Measurements from ENCODE around the gene AGO3. TPM values are rescaled to one million over a fixed set of nuclear protein-coding genes. Genes with fewer than 3 reads are reported as not detected.

The AGO3 gene
- total and polyA plus RNA-seq, 10 of the 15 experiments (the other 5 are each of a cell fraction or from before 2014, with no cell fraction given) = 3.9 to 35.2 (median 12.5) TPM

- H2AFZ ChIP-seq (ENCODE audit: control insufficient read depth, low read depth, low read length) = no peak overlapping the region
- in situ Hi-C loops (cut with MboI) (no loop called here), intact Hi-C loops (cut with micrococcal nuclease; ENCODE audit: unreplicated experiment) (no loop called here)
- H3K9me3 ChIP-seq (replicated peaks; ENCODE audit: control insufficient read depth, insufficient read depth, low read length) = no peaks in the 10 kb centered on the region
- peaks cover 11% of the 10 kb centered on the region for H3K4me1 ChIP-seq (ENCODE audit: control insufficient read depth, insufficient read depth, low read length)
- H4K20me1 ChIP-seq (ENCODE audit: control insufficient read depth, insufficient read depth) = no peaks in the 10 kb centered on the region; the same call in 1 of the 2 replicates
- TF ChIP-seq ZNF274 (IDR thresholded peaks at IDR 0.05; ENCODE audit: insufficient read depth, insufficient read length) = no peak
- H3K27me3 ChIP-seq (replicated peaks in 1 of 2; ENCODE audit: control insufficient read depth in 2 of 2, insufficient read depth in 2 of 2, low read length in 1 of 2) = peaks cover 0 to 7% of the 10 kb centered on the region in 2 experiments; a peak in 3 of 4 replicates
- H3K27ac ChIP-seq (ENCODE audit: control insufficient read depth, insufficient read depth) = no peak overlapping the region
- ChIA-PET POLR2A (no interaction called here), SMC1A (ENCODE audit: uncharacterized antibody, unreplicated experiment) (interaction anchor here (1.2 kb wide), 1 partner anchor 24 kb away, joined by 3 read pairs; no protein-coding TSS in a partner anchor), RAD21 (ENCODE audit: unreplicated experiment) (interaction anchor here (0.6 kb wide), 1 partner anchor 166 kb away, joined by 3 read pairs; no protein-coding TSS in a partner anchor), CTCF (interaction anchor here (1.6 to 1.9 kb wide), 2 partner anchors 16 to 17 kb away, joined by 3 to 8 read pairs; no protein-coding TSS in a partner anchor)
- H3K4me2 ChIP-seq (ENCODE audit: control insufficient read depth, insufficient read depth) = no peak overlapping the region
- no peak overlapping the region for H3K4me3 ChIP-seq
- no peaks in the 10 kb centered on the region for H3K36me3 ChIP-seq (ENCODE audit: control insufficient read depth in 2 of 2, insufficient read depth in 2 of 2, low read length in 1 of 2)
- 38% methylated on average over 9 of the region's 9 CpGs for WGBS (ENCODE audit: insufficient coverage, insufficient replicate concordance, low lambda C conversion rate, missing lambda C conversion rate)
- no TSS peak for BruUV-seq (replicated peaks)
- DNase-seq (ENCODE audit: low read depth, low spot score) = no peak
- no peak for ATAC-seq
- FAIRE-seq = no peak
- H3K79me2 ChIP-seq (ENCODE audit: control insufficient read depth, insufficient read depth, low read length) = no peaks in the 10 kb centered on the region
- H3K9ac ChIP-seq (ENCODE audit: control insufficient read depth, insufficient read depth, low read length) = no peak overlapping the region
These were observed 188.6 kb downstream of the AGO3 start for GRCh38 chr1:36119456-36119855.

Other genes with a start within 250 kb of the AGO3 start
Only the 7 nearest of the 9 such genes appear.
- 11.5 and 11.7 TPM in 2 replicates for gene C1orf216, start 212.2 kb upstream of the AGO3 start, total RNA-seq (2014; rRNA removed)
- gene C1orf216, start 212.2 kb upstream of the AGO3 start, total RNA-seq (2014; rRNA removed; fragmentation: Illumina TruSeq; extraction: Trizol) = 9.3 TPM in 2 replicates
- 14.7 and 15.7 TPM in 2 replicates for gene C1orf216, start 212.2 kb upstream of the AGO3 start, total RNA-seq (2021)
- 14.4 and 17.2 TPM in 2 replicates for gene C1orf216, start 212.2 kb upstream of the AGO3 start, polyA plus RNA-seq (2011; rRNA removed)
- gene C1orf216, start 212.2 kb upstream of the AGO3 start, polyA plus RNA-seq (2014; fragmentation: Illumina TruSeq; extraction: Trizol) = 7.8 and 9.2 TPM in 2 replicates
- 1 to 10 TPM; 2.9 to 7.0 TPM for gene C1orf216, start 212.2 kb upstream of the AGO3 start, polyA plus RNA-seq (2014; fragmentation: Nextera tagmentation; extraction: Ambion mirVana)
- gene C1orf216, start 212.2 kb upstream of the AGO3 start, polyA plus RNA-seq (2014; rRNA removed) = 16.9 and 17.4 TPM in 2 replicates
- 10 to 100 TPM; 11.2 to 13.4 TPM for gene C1orf216, start 212.2 kb upstream of the AGO3 start, polyA plus RNA-seq (2016; fragmentation: Nextera tagmentation; extraction: Ambion mirVana)
- gene CLSPN, start 161.1 kb upstream of the AGO3 start, total RNA-seq (2014; rRNA removed) = 26.0 and 31.3 TPM in 2 replicates
- 45.3 and 46.8 TPM in 2 replicates for gene CLSPN, start 161.1 kb upstream of the AGO3 start, total RNA-seq (2014; rRNA removed; fragmentation: Illumina TruSeq; extraction: Trizol)
- gene CLSPN, start 161.1 kb upstream of the AGO3 start, total RNA-seq (2021) = 30.7 and 34.6 TPM in 2 replicates
- 16.0 and 22.4 TPM in 2 replicates for gene CLSPN, start 161.1 kb upstream of the AGO3 start, polyA plus RNA-seq (2011; rRNA removed)
- 39.8 and 42.9 TPM in 2 replicates for gene CLSPN, start 161.1 kb upstream of the AGO3 start, polyA plus RNA-seq (2014; fragmentation: Illumina TruSeq; extraction: Trizol)
- gene CLSPN, start 161.1 kb upstream of the AGO3 start, polyA plus RNA-seq (2014; fragmentation: Nextera tagmentation; extraction: Ambion mirVana) = 10 to 100 TPM; 13.9 to 16.6 TPM
- 18.9 and 24.0 TPM in 2 replicates for gene CLSPN, start 161.1 kb upstream of the AGO3 start, polyA plus RNA-seq (2014; rRNA removed)
- 10 to 100 TPM; 21.0 to 21.1 TPM for gene CLSPN, start 161.1 kb upstream of the AGO3 start, polyA plus RNA-seq (2016; fragmentation: Nextera tagmentation; extraction: Ambion mirVana)
- gene AGO4, start 123.1 kb upstream of the AGO3 start, total RNA-seq (2014; rRNA removed) = 5.6 and 8.4 TPM in 2 replicates
- gene AGO4, start 123.1 kb upstream of the AGO3 start, total RNA-seq (2014; rRNA removed; fragmentation: Illumina TruSeq; extraction: Trizol) = 6.0 and 6.9 TPM in 2 replicates
- 5.0 and 7.9 TPM in 2 replicates for gene AGO4, start 123.1 kb upstream of the AGO3 start, total RNA-seq (2021)
- 2.3 and 2.4 TPM in 2 replicates for gene AGO4, start 123.1 kb upstream of the AGO3 start, polyA plus RNA-seq (2011; rRNA removed)
- gene AGO4, start 123.1 kb upstream of the AGO3 start, polyA plus RNA-seq (2014; fragmentation: Illumina TruSeq; extraction: Trizol) = 5.9 and 7.7 TPM in 2 replicates
- gene AGO4, start 123.1 kb upstream of the AGO3 start, polyA plus RNA-seq (2014; fragmentation: Nextera tagmentation; extraction: Ambion mirVana) = 1 to 10 TPM; 1.2 to 1.4 TPM
- gene AGO4, start 123.1 kb upstream of the AGO3 start, polyA plus RNA-seq (2014; rRNA removed) = 4.0 and 4.1 TPM in 2 replicates
- 1 to 10 TPM; 1.5 to 1.6 TPM for gene AGO4, start 123.1 kb upstream of the AGO3 start, polyA plus RNA-seq (2016; fragmentation: Nextera tagmentation; extraction: Ambion mirVana)
- 7.0 and 7.8 TPM in 2 replicates for gene AGO1, start 47.9 kb upstream of the AGO3 start, total RNA-seq (2014; rRNA removed)
- 7.8 TPM in 2 replicates for gene AGO1, start 47.9 kb upstream of the AGO3 start, total RNA-seq (2014; rRNA removed; fragmentation: Illumina TruSeq; extraction: Trizol)
- gene AGO1, start 47.9 kb upstream of the AGO3 start, total RNA-seq (2021) = 24.0 and 24.2 TPM in 2 replicates
- 8.2 and 14.5 TPM in 2 replicates for gene AGO1, start 47.9 kb upstream of the AGO3 start, polyA plus RNA-seq (2011; rRNA removed)
- 9.7 and 11.8 TPM in 2 replicates for gene AGO1, start 47.9 kb upstream of the AGO3 start, polyA plus RNA-seq (2014; fragmentation: Illumina TruSeq; extraction: Trizol)
- 1 to 10 TPM; 1.8 to 3.3 TPM for gene AGO1, start 47.9 kb upstream of the AGO3 start, polyA plus RNA-seq (2014; fragmentation: Nextera tagmentation; extraction: Ambion mirVana)
- gene AGO1, start 47.9 kb upstream of the AGO3 start, polyA plus RNA-seq (2014; rRNA removed) = 9.8 and 10.2 TPM in 2 replicates
- gene AGO1, start 47.9 kb upstream of the AGO3 start, polyA plus RNA-seq (2016; fragmentation: Nextera tagmentation; extraction: Ambion mirVana) = 1 to 10 TPM; 7.7 to 8.4 TPM
- gene TEKT2, start 153.0 kb downstream of the AGO3 start, total RNA-seq (2014; rRNA removed) = not detected in 2 replicates
- gene TEKT2, start 153.0 kb downstream of the AGO3 start, total RNA-seq (2014; rRNA removed; fragmentation: Illumina TruSeq; extraction: Trizol) = not detected in 2 replicates
- gene TEKT2, start 153.0 kb downstream of the AGO3 start, total RNA-seq (2021) = not detected in 2 replicates
- gene TEKT2, start 153.0 kb downstream of the AGO3 start, polyA plus RNA-seq (2011; rRNA removed) = 0.07 TPM in 1 of 2 replicates, not detected in the other
- gene TEKT2, start 153.0 kb downstream of the AGO3 start, polyA plus RNA-seq (2014; fragmentation: Illumina TruSeq; extraction: Trizol) = not detected in 2 replicates
- gene TEKT2, start 153.0 kb downstream of the AGO3 start, polyA plus RNA-seq (2014; fragmentation: Nextera tagmentation; extraction: Ambion mirVana) = not detected
- not detected in 2 replicates for gene TEKT2, start 153.0 kb downstream of the AGO3 start, polyA plus RNA-seq (2014; rRNA removed)
- under 1 TPM in 1 of 2 experiments, not detected in 1; 0.13 TPM for gene TEKT2, start 153.0 kb downstream of the AGO3 start, polyA plus RNA-seq (2016; fragmentation: Nextera tagmentation; extraction: Ambion mirVana)
- 49.2 and 52.1 TPM in 2 replicates for gene ADPRS, start 157.8 kb downstream of the AGO3 start, total RNA-seq (2014; rRNA removed)
- gene ADPRS, start 157.8 kb downstream of the AGO3 start, total RNA-seq (2014; rRNA removed; fragmentation: Illumina TruSeq; extraction: Trizol) = 22.7 and 25.2 TPM in 2 replicates
- gene ADPRS, start 157.8 kb downstream of the AGO3 start, total RNA-seq (2021) = 35.7 and 37.3 TPM in 2 replicates
- gene ADPRS, start 157.8 kb downstream of the AGO3 start, polyA plus RNA-seq (2011; rRNA removed) = 36.5 and 57.6 TPM in 2 replicates
- 14.2 and 23.8 TPM in 2 replicates for gene ADPRS, start 157.8 kb downstream of the AGO3 start, polyA plus RNA-seq (2014; fragmentation: Illumina TruSeq; extraction: Trizol)
- gene ADPRS, start 157.8 kb downstream of the AGO3 start, polyA plus RNA-seq (2014; fragmentation: Nextera tagmentation; extraction: Ambion mirVana) = 10 to 100 TPM in 1 of 2 experiments, 1 to 10 TPM in 1; 7.6 to 12.1 TPM
- 40.8 and 44.3 TPM in 2 replicates for gene ADPRS, start 157.8 kb downstream of the AGO3 start, polyA plus RNA-seq (2014; rRNA removed)
- 10 to 100 TPM; 48.7 to 57.5 TPM for gene ADPRS, start 157.8 kb downstream of the AGO3 start, polyA plus RNA-seq (2016; fragmentation: Nextera tagmentation; extraction: Ambion mirVana)
- 0.05 TPM in 1 of 2 replicates, not detected in the other for gene COL8A2, start 194.1 kb downstream of the AGO3 start, total RNA-seq (2014; rRNA removed)
- not detected in 2 replicates for gene COL8A2, start 194.1 kb downstream of the AGO3 start, total RNA-seq (2014; rRNA removed; fragmentation: Illumina TruSeq; extraction: Trizol)
- 0.08 TPM in 1 of 2 replicates, not detected in the other for gene COL8A2, start 194.1 kb downstream of the AGO3 start, total RNA-seq (2021)
- gene COL8A2, start 194.1 kb downstream of the AGO3 start, polyA plus RNA-seq (2011; rRNA removed) = not detected in 2 replicates
- 0.01 TPM in 1 of 2 replicates, not detected in the other for gene COL8A2, start 194.1 kb downstream of the AGO3 start, polyA plus RNA-seq (2014; fragmentation: Illumina TruSeq; extraction: Trizol)
- gene COL8A2, start 194.1 kb downstream of the AGO3 start, polyA plus RNA-seq (2014; fragmentation: Nextera tagmentation; extraction: Ambion mirVana) = not detected
- 0.03 TPM in 1 of 2 replicates, not detected in the other for gene COL8A2, start 194.1 kb downstream of the AGO3 start, polyA plus RNA-seq (2014; rRNA removed)
- not detected for gene COL8A2, start 194.1 kb downstream of the AGO3 start, polyA plus RNA-seq (2016; fragmentation: Nextera tagmentation; extraction: Ambion mirVana)